OCI-LY1 (cell line): ENCODE data around the gene GLG1.
A peak's percentile ranks its signal among the peaks of the same experiment; 100 is the strongest.
"Not testable (repeated sequence)": the region's sequence is repeated elsewhere in the genome, so short reads cannot be mapped to it uniquely, and the experiment has no call there.

ENCODE experiments used
- H2AFZ ChIP-seq: fragments of 200-600 bp; sonication (generic), shearing (Covaris generic); 2 replicates; pipeline ENCODE4 v1.6.0; 2014; ENCODE audit warnings: antibody characterized with exemption, mild to moderate bottlenecking, low read length
- H3F3A ChIP-seq: fragments of 200-600 bp; sonication (generic), shearing (Covaris generic); 2 replicates; pipeline ENCODE4 v1.6.0; 2014; ENCODE audit warnings: mild to moderate bottlenecking, antibody characterized with exemption, low read length, moderate library complexity; ENCODE audit not compliant: insufficient read depth
- H3K27ac ChIP-seq: fragments of 200-600 bp; sonication (generic); 2 replicates; pipeline ENCODE4 v1.5.1; 2014; ENCODE audit warnings: low read length, mixed run types, mild to moderate bottlenecking, low read depth; ENCODE audit not compliant: poor library complexity, severe bottlenecking
- H3K27me3 ChIP-seq: fragments of 200-600 bp; sonication (generic); 2 replicates; pipeline ENCODE4 v1.6.0; 2014; ENCODE audit warnings: antibody characterized with exemption, mild to moderate bottlenecking, low read length, moderate library complexity; ENCODE audit not compliant: insufficient read depth
- H3K36me3 ChIP-seq: fragments of 200-600 bp; sonication (generic); 2 replicates; pipeline ENCODE4 v1.6.1; 2014; ENCODE audit warnings: mild to moderate bottlenecking, antibody characterized with exemption, low read length, moderate library complexity, mixed read lengths; ENCODE audit not compliant: insufficient read depth
- H3K4me1 ChIP-seq: fragments of 200-600 bp; sonication (generic); 2 replicates; pipeline ENCODE4 v1.5.1; 2014; ENCODE audit warnings: mild to moderate bottlenecking, low read length, moderate library complexity; ENCODE audit not compliant: insufficient read depth, severe bottlenecking
- H3K4me2 ChIP-seq: fragments of 200-600 bp; sonication (generic), shearing (Covaris generic); 2 replicates; pipeline ENCODE4 v1.6.1; 2014; ENCODE audit warnings: low read length
- H3K4me3 ChIP-seq: fragments of 200-600 bp; sonication (generic); 2 replicates; pipeline ENCODE4 v1.5.1; 2014; ENCODE audit warnings: low read length, low read depth, mild to moderate bottlenecking, mixed read lengths; ENCODE audit not compliant: poor library complexity, severe bottlenecking
- H3K79me2 ChIP-seq: fragments of 200-600 bp; shearing (Covaris generic); 2 replicates; pipeline ENCODE4 v1.6.1; 2016; ENCODE audit warnings: mixed run types, low read length, mixed read lengths; ENCODE audit not compliant: insufficient read depth
- H3K9ac ChIP-seq: fragments of 200-600 bp; sonication (generic), shearing (Covaris generic); 2 replicates; pipeline ENCODE4 v1.6.1; 2014; ENCODE audit warnings: mild to moderate bottlenecking, low read length, mixed read lengths
- H3K9me2 ChIP-seq: fragments of 200-600 bp; sonication (generic), shearing (Covaris generic); 2 replicates; pipeline ENCODE4 v1.6.1; 2014; ENCODE audit warnings: low read depth, mild to moderate bottlenecking, low read length, mixed read lengths
- H3K9me3 ChIP-seq: fragments of 200-600 bp; shearing (Covaris generic); 2 replicates; pipeline ENCODE4 v1.6.1; 2014; ENCODE audit warnings: low read length, mixed read lengths
- H4K20me1 ChIP-seq: fragments of 200-600 bp; sonication (generic), shearing (Covaris generic); 2 replicates; pipeline ENCODE4 v1.6.0; 2016; ENCODE audit warnings: mild to moderate bottlenecking, low read length; ENCODE audit not compliant: insufficient read depth
- CTCF ChIP-seq: fragments of 200-600 bp; sonication (generic), shearing (Covaris generic); IDR thresholded peaks from 2 replicates; pipeline ENCODE4 v1.5.1; 2017; ENCODE audit warnings: mild to moderate bottlenecking, antibody characterized with exemption, low read length, moderate library complexity, mixed read lengths
- EZH2 ChIP-seq: fragments of 200-600 bp; sonication (generic), shearing (Covaris generic); IDR thresholded peaks from 2 replicates; pipeline ENCODE4 v1.8.0; 2017; ENCODE audit warnings: borderline replicate concordance, mixed run types, mild to moderate bottlenecking, antibody characterized with exemption, low read length, moderate library complexity, mixed read lengths

Gene GLG1

GRCh38 chr16:74606521-74607309 is at the start of gene GLG1:
GLG1 (minus strand) TSS chr16:74607114; CDS start chr16:74607094, 20 bp downstream.
- Histone ChIP-seq H3K9me2 (no peaks in the 10 kb centered on the region), H3K27ac (peak within 1 kb of the TSS; percentile 39), H3K4me2 (peak within 1 kb of the TSS; percentile 75), H3K4me3 (peak within 1 kb of the TSS; percentile 75), H3K9ac (peak within 1 kb of the TSS; percentile 87), H3K4me1 (peaks cover 32% of the 10 kb centered on the region), H3K27me3 (no peaks in the 10 kb centered on the region), H3F3A (0 out of 2 replicates have a peak, but pooled peaks cover 2% of the 10 kb centered on the region), H3K79me2 (peaks cover 39% of the 10 kb centered on the region), H3K36me3 (no peaks in the 10 kb centered on the region), H3K9me3 (no peaks in the 10 kb centered on the region), H4K20me1 (no peaks in the 10 kb centered on the region), H2AFZ (peak within 1 kb of the TSS; percentile 21; the same call in 1 of the 2 replicates)
- TF ChIP-seq CTCF (no peak), EZH2 (no peak)

- Histone ChIP-seq H3K27ac (no peak overlapping the region), H3K27me3 (no peaks in the 10 kb centered on the region), H3F3A (0 out of 2 replicates have a peak, but pooled peaks cover 6% of the 10 kb centered on the region), H2AFZ (no peak overlapping the region), H3K79me2 (peaks cover 64% of the 10 kb centered on the region), H3K36me3 (peaks cover 85% of the 10 kb centered on the region), H3K9me3 (no peaks in the 10 kb centered on the region), H3K4me2 (no peak overlapping the region), H3K4me3 (no peak overlapping the region), H3K9me2 (no peaks in the 10 kb centered on the region), H3K9ac (no peak overlapping the region), H3K4me1 (no peaks in the 10 kb centered on the region), H4K20me1 (peaks cover 4% of the 10 kb centered on the region; the same call in 1 of the 2 replicates)
- no peak for TF ChIP-seq CTCF
- no peak for TF ChIP-seq EZH2
These were observed 47.7 kb upstream of the GLG1 start for GRCh38 chr16:74654536-74655050.

GRCh38 chr16:74652883-74653282 is 46.0 kb upstream of the GLG1 start:
- not testable (repeated sequence) for H3K27ac ChIP-seq, H3K9ac ChIP-seq, H3K9me3 ChIP-seq, H3F3A ChIP-seq, H3K4me2 ChIP-seq, H3K27me3 ChIP-seq, H3K4me1 ChIP-seq, H3K9me2 ChIP-seq, H4K20me1 ChIP-seq, H3K4me3 ChIP-seq, H2AFZ ChIP-seq
- H3K36me3 ChIP-seq = peaks cover 84% of the 10 kb centered on the region
- H3K79me2 ChIP-seq = peaks cover 47% of the 10 kb centered on the region
